Testis (tissue), 2 donors: ENCODE results near the gene SPINDOC.

Source experiments
- POLR2A ChIP-seq: fragments of 450-650 bp; IDR thresholded peaks from one replicate; pipeline ENCODE4 v1.6.1; 2017; ENCODE audit warnings: antibody characterized with exemption, mild to moderate bottlenecking, moderate library complexity
- TF ChIP-seq, protein P1 (sequence below), 3 experiments: fragments of 450-650 bp in 2 of 3; fragments of 200-600 bp in 1 of 3; sonication (generic) in 1 of 3; IDR thresholded peaks; one replicate each; pipeline ENCODE4 v1.5.1; 2016 to 2019; ENCODE audit warnings: antibody characterized with exemption in 3 of 3, mild to moderate bottlenecking in 2 of 3, moderate library complexity in 1 of 3

DNA sequence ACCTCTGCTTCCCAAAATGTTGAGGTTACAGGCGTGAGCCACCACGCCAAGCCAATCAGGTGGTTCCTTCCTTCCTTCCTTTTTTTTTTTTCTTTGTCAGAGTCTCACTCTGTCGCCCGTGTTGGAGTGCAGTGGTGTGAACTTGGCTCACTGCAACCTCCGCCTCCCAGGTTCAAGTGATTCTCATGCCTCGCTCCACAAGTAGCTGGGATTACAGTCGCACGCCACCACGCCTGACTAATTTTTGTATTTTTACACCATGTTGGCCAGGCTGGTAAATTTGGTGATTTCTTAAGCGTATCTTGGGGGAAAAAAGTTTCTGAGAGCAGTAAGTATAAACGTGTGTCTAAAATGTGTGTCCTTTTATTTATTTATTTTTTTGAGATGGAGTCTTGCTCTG lies 18.2 kb upstream of the SPINDOC start:
- TF ChIP-seq, protein P1, sequence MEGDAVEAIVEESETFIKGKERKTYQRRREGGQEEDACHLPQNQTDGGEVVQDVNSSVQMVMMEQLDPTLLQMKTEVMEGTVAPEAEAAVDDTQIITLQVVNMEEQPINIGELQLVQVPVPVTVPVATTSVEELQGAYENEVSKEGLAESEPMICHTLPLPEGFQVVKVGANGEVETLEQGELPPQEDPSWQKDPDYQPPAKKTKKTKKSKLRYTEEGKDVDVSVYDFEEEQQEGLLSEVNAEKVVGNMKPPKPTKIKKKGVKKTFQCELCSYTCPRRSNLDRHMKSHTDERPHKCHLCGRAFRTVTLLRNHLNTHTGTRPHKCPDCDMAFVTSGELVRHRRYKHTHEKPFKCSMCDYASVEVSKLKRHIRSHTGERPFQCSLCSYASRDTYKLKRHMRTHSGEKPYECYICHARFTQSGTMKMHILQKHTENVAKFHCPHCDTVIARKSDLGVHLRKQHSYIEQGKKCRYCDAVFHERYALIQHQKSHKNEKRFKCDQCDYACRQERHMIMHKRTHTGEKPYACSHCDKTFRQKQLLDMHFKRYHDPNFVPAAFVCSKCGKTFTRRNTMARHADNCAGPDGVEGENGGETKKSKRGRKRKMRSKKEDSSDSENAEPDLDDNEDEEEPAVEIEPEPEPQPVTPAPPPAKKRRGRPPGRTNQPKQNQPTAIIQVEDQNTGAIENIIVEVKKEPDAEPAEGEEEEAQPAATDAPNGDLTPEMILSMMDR (IDR thresholded peaks at IDR 0.05) = no peak
- TF ChIP-seq POLR2A = no peak
